Activated effector memory CD4-positive, alpha-beta T cell treated with Interleukin-2 at 50 U/mL for 16 hours (primary cell): ENCODE measurements around the gene OR52B6.
"Not testable (repeated sequence)": the region's sequence is repeated elsewhere in the genome, so short reads cannot be mapped to it uniquely, and the experiment has no call there.

ENCODE experiments used
- DNase-seq: peaks from one replicate; pipeline ENCODE4 v3.0.0-alpha.2; 2020

Gene OR52B6

DNA sequence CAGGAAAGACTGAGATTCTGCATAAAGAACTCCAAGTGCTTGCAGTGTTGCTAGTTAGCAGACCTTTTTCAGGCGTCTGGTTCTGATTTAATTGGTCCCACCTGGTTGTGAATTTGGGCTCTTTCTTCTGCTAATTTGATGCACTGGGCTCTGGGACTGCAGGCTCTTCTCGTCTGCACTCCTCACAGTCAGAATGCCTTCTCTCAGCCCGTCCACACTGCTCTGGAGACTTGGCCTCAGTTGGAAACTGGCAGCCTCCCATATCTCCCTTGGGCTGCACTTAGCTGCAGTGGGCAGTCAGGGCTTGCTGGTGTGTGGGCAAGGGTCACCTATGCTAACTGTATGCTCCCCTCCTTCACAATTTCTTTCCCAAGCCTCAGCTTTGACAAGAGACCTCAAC lies 17.3 kb downstream of the OR52B6 start:
- DNase-seq, result no peak

GRCh38 chr11:5600374-5600851 lies 19.7 kb downstream of the OR52B6 start:
- DNase-seq, result peak; percentile 31

DNA sequence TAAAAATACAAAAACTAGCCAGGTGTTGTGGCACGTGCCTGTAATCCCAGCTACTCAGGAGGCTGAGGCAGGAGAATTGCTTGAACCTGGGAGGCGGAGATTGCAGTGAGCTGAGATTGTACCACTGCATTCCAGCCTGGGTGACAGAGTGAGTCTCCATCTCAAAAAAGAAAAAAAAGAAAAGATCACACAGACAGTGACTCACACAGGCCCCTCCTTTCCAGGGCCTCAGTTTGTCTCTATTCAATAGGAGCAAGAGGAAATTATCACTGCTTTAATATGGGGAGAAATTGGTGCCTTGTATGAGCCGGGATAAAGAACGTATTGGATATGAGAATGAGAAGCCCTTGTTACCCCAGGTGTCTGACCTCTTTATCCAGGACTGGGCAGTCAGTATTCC lies 22.1 kb downstream of the OR52B6 start:
- DNase-seq, result not testable (repeated sequence)

GRCh38 chr11:5603326-5603725 lies 22.6 kb downstream of the OR52B6 start:
- no peak for DNase-seq

DNA sequence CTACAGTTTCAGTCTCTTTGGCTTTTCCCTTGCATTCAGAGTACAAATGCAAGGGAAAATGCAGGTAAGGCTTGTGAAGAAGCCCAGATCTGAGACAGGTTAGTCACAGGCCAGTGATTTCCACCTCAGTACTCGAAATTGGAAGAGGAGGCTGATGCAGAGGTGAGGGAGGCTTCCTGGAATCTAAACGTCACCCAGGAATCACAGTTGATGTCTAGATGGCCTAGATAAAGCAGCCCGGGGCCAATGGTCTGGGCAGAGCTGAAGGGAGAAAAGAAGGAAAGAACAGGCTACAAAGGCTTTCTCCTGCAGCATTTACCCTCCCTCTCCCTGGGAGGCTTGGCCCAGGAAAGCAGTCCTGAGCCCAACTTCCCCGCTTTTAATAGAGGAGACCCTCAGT lies 24.2 kb downstream of the OR52B6 start:
- no peak for DNase-seq

DNA sequence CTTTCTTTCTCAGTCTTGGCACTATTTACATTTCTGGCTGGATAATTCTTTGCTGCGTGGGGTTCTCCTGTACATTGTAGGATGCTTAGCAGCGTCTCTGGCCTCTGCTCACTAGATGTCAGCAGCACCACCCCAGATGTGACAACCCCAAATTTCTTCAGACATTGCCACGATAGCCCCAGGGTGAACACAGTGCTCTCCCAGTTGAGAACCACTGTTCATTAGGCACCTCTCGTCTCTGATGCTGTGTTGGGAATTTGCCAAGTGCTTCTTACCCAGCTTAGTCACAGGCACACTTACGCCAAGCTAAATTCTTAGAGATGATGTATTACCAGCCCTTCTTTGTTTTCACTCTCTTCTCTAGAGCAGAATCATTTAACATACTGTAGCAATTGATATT lies 25.2 kb downstream of the OR52B6 start:
- DNase-seq, result no peak

DNA sequence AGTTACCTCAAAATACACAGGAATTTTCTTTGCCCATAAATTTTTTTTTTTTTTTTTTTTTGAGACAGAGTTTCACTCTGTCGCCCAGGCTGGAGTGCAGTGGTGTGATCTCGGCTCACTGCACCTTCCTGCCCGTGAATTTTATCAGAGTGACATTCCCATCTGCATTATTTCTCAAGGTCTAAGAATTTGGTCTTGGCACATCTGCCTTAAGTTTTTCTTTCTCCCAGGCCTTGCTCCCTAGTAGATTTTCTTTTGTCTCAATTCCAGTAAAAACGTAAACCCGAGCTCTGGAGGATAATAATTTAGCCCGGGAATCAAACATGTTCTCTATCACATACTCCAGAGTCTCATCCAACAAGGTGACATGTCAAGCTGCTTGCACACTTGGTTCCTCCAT lies 28.1 kb downstream of the OR52B6 start:
- no peak for DNase-seq

GRCh38 chr11:5610446-5610845 lies 29.8 kb downstream of the OR52B6 start:
- no peak for DNase-seq

DNA sequence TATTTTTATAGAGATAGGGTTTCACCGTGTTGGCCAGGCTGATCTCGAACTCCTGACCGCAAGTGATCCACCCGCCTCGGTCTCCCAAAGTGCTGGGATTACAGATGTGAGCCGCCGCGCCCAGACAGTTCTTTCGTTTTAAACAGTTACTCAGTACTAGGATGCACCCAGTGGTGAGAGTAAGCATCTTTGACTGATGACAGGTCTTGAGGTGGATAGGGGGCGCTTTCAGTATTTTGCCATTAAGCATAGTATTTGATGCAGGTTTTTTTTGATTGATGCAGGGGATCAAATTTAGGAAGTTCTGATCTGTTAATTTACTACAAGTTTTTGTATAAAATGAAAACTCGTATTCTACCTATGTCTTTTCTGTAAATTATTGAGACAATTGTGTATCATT lies 30.9 kb downstream of the OR52B6 start:
- DNase-seq, result no peak

- DNase-seq, result no peak
Observed at GRCh38 chr11:5618807-5619206, 38.1 kb downstream of the OR52B6 start.

GRCh38 chr11:5620651-5621521 lies 40.2 kb downstream of the OR52B6 start:
- no peak for DNase-seq

GRCh38 chr11:5621580-5621979 lies 40.9 kb downstream of the OR52B6 start:
- DNase-seq, result no peak

DNA sequence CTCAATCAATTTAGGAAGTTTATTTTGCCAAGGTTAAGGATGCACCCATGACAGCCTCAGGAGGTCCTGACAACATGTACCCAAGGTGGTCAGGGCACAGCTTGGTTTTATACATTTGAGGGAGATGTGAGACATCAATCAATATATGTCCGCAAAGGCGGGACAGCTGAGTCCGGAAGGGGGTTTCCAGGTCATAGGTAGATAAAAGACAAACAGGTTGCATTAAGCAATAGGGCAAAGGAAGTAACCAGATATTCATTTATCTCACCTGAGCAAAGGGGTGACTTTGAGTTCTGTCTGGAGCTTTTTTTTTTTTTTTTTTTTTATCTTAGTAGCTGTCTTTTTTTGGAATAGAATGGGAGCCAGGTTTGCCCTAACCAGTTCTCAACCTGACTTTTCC lies 42.1 kb downstream of the OR52B6 start:
- no peak for DNase-seq

GRCh38 chr11:5624489-5625279 lies 44.0 kb downstream of the OR52B6 start, which contains the start of gene TRIM34:
Gene TRIM34 (plus strand): TSS chr11:5625001. CDS start chr11:5632332, 7,331 bp downstream.
- peak; percentile 45 for DNase-seq

GRCh38 chr11:5625281-5625680 lies 44.6 kb downstream of the OR52B6 start:
- no peak for DNase-seq

DNA sequence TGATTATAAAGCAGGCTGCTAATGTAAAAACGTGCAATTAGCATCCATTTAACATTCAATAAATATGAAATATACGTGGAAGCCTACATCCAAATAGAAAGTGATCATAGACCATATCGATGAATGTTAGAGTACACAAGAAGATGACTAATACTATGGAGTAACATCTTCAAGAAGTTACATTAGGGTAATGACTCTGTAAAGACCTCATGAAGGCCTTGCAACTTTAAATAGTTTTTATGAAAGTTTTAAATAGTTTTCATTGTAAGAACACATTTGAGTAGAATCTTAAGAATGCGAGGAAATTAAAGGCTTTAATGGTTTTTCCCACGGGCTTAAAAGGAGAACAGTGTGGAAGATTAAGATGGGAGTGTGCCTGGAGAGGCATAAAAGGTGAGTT lies 45.5 kb downstream of the OR52B6 start:
- no peak for DNase-seq

DNA sequence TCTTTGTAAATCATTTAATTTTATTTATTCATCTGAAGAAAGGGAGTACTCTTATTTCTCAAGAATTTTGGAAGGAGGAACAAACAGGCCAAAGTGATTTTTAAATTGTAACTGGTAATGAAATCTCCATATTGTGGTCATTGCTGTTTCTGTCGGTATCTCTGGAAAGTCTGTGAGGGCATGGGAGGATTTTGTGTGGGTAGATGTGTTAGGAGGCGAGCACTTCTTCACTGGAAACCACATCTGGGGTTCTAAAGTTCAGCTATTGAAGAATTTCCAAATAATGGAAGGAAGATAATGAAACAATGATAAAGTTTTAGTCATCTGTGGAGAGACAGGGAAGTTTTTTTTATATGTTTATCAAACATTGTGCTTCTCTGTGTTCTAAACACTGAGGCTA lies 50.7 kb downstream of the OR52B6 start:
- no peak for DNase-seq
